PC-3 (cell line): ENCODE data around the gene FFAR1.

Experiments
- EZH2 ChIP-seq: fragments of 300-600 bp; sonication (generic); IDR thresholded peaks from one replicate; pipeline ENCODE4 v1.6.1; 2017; ENCODE audit warnings: antibody characterized with exemption, mild to moderate bottlenecking, low read length; ENCODE audit not compliant: unreplicated experiment
- EZH2phosphoT487 ChIP-seq: fragments of 300-600 bp; sonication (generic); IDR thresholded peaks from 2 replicates; pipeline ENCODE4 v1.6.1; 2018; ENCODE audit warnings: mild to moderate bottlenecking, antibody characterized with exemption, low read length, borderline replicate concordance
- TF ChIP-seq, protein P1 (sequence below): fragments of 300-600 bp; sonication (generic); conservative IDR thresholded peaks from 2 replicates; pipeline ENCODE4 v1.5.1; 2017; ENCODE audit warnings: antibody characterized with exemption, low read depth, mild to moderate bottlenecking, low read length

DNA sequence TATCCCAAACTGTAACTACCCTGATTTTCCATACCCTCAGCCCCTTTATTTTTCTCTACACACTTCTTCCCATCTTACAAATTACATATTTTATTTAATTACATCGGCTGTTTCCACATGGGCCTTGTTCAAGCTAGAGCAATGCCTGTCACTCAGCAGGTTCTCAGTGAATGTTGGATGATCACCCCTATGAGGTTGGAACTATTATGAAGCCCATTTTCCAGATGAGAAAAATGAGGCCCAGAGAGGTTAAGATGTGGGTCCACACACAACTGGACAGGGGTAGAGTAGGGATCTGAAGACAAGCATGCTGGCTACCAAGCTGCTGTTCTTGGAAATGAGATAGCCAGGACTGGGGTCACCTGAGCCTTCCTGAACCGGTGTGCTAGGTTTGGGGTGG lies 45.7 kb upstream of the FFAR1 start:
- TF ChIP-seq, protein P1, sequence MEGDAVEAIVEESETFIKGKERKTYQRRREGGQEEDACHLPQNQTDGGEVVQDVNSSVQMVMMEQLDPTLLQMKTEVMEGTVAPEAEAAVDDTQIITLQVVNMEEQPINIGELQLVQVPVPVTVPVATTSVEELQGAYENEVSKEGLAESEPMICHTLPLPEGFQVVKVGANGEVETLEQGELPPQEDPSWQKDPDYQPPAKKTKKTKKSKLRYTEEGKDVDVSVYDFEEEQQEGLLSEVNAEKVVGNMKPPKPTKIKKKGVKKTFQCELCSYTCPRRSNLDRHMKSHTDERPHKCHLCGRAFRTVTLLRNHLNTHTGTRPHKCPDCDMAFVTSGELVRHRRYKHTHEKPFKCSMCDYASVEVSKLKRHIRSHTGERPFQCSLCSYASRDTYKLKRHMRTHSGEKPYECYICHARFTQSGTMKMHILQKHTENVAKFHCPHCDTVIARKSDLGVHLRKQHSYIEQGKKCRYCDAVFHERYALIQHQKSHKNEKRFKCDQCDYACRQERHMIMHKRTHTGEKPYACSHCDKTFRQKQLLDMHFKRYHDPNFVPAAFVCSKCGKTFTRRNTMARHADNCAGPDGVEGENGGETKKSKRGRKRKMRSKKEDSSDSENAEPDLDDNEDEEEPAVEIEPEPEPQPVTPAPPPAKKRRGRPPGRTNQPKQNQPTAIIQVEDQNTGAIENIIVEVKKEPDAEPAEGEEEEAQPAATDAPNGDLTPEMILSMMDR: no peak
- TF ChIP-seq EZH2phosphoT487 (no peak), EZH2 (no peak)
